Panc1 (cell line): ENCODE measurements around the gene CDC42EP5. TPM values are rescaled to one million over a fixed set of nuclear protein-coding genes. Genes with fewer than 3 reads are reported as not detected.
"Not testable (repeated sequence)": the region's sequence is repeated elsewhere in the genome, so short reads cannot be mapped to it uniquely, and the experiment has no call there.

ENCODE experiments used
- ATAC-seq: fragments of 200-7000 bp; cut with Tn5 transposase; 2 replicates; pipeline ENCODE4 v1.9.1; 2020; ENCODE audit warnings: mild to moderate bottlenecking, moderate library complexity
- BruUV-seq: library from RNA; stranded (reverse); fragments of 400-500 nt; replicated peaks from 2 replicates; lab custom pipeline; 2021; lab: Mats Ljungman, UMichigan
- CTCF ChIA-PET: fragments of 300-600 bp; sonication (Branson Sonifier 250); formaldehyde crosslinking; loops from one replicate; lab custom pipeline; 2022; ENCODE audit warnings: antibody characterized with exemption; lab: Charles Lee
- POLR2A ChIA-PET: fragments of 300-600 bp; sonication (Branson Sonifier 250); formaldehyde crosslinking; loops from one replicate; lab custom pipeline; 2022; ENCODE audit warnings: antibody characterized with exemption; lab: Charles Lee
- DNase-seq: peaks from one replicate; pipeline ENCODE4 v3.0.0-alpha.2; 2010; ENCODE audit warnings: low read depth, low spot score
- H3K27ac ChIP-seq: 2 replicates; pipeline ENCODE4 v1.5.1; 2011; ENCODE audit warnings: mild to moderate bottlenecking, low read length, inconsistent platforms
- H3K27me3 ChIP-seq: fragments of 200-500 bp; sonication (Bioruptor generic); 2 replicates; pipeline ENCODE4 v1.6.0; 2014; ENCODE audit warnings: low read length, inconsistent platforms; ENCODE audit not compliant: control insufficient read depth, insufficient read depth
- H3K36me3 ChIP-seq: fragments of 200-500 bp; sonication (Bioruptor generic); 2 replicates; pipeline ENCODE4 v1.5.1; 2014; ENCODE audit warnings: inconsistent platforms, mild to moderate bottlenecking, low read length, moderate library complexity; ENCODE audit not compliant: control insufficient read depth, insufficient read depth
- H3K4me1 ChIP-seq: 2 replicates; pipeline ENCODE4 v1.5.1; 2011; ENCODE audit warnings: inconsistent platforms, mild to moderate bottlenecking, low read length, moderate library complexity; ENCODE audit not compliant: control insufficient read depth, insufficient read depth
- H3K4me3 ChIP-seq, 2 experiments: 2 replicates each; pipeline ENCODE4 v1.5.1; 2011 to 2012; ENCODE audit warnings: low read depth in 2 of 2, low read length in 2 of 2, mild to moderate bottlenecking in 2 of 2, inconsistent platforms in 1 of 2, moderate library complexity in 1 of 2
- H3K9me3 ChIP-seq: fragments of 200-500 bp; sonication (Bioruptor generic); 2 replicates; pipeline ENCODE4 v1.5.1; 2014; ENCODE audit warnings: low read depth, mild to moderate bottlenecking, inconsistent platforms, low read length, moderate library complexity; ENCODE audit not compliant: control insufficient read depth, insufficient read depth
- CTCF ChIP-seq: fragments of 450-650 bp; IDR thresholded peaks from 2 replicates; pipeline ENCODE4 v1.5.1; 2017; ENCODE audit warnings: mild to moderate bottlenecking
- POLR2AphosphoS5 ChIP-seq: IDR thresholded peaks from 2 replicates; pipeline ENCODE4 v1.6.1; 2012; ENCODE audit warnings: mild to moderate bottlenecking, low read depth, low read length, moderate library complexity
- REST ChIP-seq, 2 experiments: IDR thresholded peaks; 2 replicates each; pipeline ENCODE4 v1.6.1; 2011 to 2012; ENCODE audit warnings: low read depth in 2 of 2, control low read depth in 1 of 2, low read length in 1 of 2, mild to moderate bottlenecking in 1 of 2, moderate library complexity in 1 of 2; ENCODE audit not compliant: insufficient read depth in 1 of 2
- SIN3A ChIP-seq: IDR thresholded peaks from 2 replicates; pipeline ENCODE4 v1.6.1; 2012; ENCODE audit warnings: low read depth, mild to moderate bottlenecking, low read length, moderate library complexity, borderline replicate concordance; ENCODE audit not compliant: insufficient read depth
- TCF7L2 ChIP-seq: IDR thresholded peaks from 2 replicates; pipeline ENCODE4 v1.6.1; 2011; ENCODE audit warnings: mild to moderate bottlenecking, low read depth, low read length, inconsistent platforms
- in situ Hi-C: cut with HindIII; loops from 2 replicates; pipeline ENCODE4 v1.10.0; 2016; ENCODE audit warnings: low sequenced_read_pairs, low pct_unique_long_range_greater_than_20kb
- intact Hi-C: fragments of 100-400 bp; cut with micrococcal nuclease; formaldehyde crosslinking; loops from one replicate; pipeline ENCODE4 v1.10.0; 2022; ENCODE audit not compliant: unreplicated experiment
- total RNA-seq: library from RNA; stranded (reverse); gene quantifications from one replicate; pipeline ENCODE4 v1.2.1, GENCODE V29; 2021; ENCODE audit not compliant: unreplicated experiment

The CDC42EP5 gene
- total RNA-seq, 1 experiment from 2014 or later, result 7.1 TPM

DNA sequence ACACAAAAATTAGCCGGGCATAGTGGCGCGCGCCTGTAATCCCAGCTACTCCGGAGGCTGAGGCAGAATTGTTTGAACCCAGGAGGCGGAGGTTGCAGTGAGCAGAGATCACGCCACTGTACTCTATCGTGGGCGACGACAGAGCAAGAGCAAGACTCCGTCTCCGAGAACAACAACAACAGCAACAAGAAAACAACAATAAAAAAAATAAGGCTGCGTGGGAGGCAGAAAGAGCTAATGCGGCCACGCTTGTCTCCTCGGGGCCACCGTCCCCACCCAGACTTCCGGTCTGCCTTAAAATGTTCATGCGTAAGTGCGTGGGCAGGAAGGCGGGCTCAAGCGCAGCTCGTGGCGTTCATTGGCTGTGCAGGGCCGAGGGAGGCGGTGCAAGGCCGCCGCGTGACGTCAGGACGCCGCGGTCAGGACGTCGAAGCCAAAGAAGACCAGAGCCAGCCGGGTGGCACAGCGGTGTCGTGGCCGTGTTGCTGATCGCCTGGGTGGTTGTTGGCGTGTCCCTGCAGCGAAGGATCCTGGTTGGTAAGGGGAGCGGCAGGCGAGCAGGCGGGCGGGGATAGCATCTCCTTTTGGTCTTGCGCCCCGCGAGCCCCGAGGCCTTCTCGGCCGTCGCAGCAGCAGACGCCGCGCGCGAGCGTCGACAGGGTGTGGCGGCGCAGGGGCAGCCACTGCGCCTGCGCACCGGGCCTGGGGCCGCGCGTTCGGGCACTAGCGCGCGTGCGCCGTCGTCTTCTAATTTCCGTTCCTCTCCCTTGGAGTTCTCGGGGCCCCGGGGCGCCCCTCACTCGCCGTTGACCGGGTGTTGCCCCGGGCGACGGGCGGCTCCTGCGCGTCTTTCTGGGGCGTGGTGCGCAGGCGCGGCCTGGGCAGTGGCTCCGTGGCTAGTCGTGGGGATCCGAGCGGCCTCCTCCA is 24.1 kb downstream of the CDC42EP5 start, which contains the start of gene LENG8:
Gene LENG8, plus strand, starts transcription at position 426 of the 927 bp plus-strand sequence. CDS start 2,146 bp downstream, outside the sequence.
- ATAC-seq, result peak; percentile 97
- intact Hi-C loops, result no loop called here
- Histone ChIP-seq H3K4me3 (peak within 1 kb of the TSS; percentile 85 to 97), H3K4me1 (peaks cover 20% of the 10 kb centered on the region), H3K27me3 (no peaks in the 10 kb centered on the region), H3K9me3 (no peaks in the 10 kb centered on the region), H3K27ac (peak within 1 kb of the TSS; percentile 96), H3K36me3 (peaks cover 28% of the 10 kb centered on the region)
- BruUV-seq, result no TSS peak
- ChIA-PET CTCF (interaction anchor here (1.1 kb wide), 1 partner anchor 10 kb away, joined by 4 read pairs; no protein-coding TSS in a partner anchor), POLR2A (interaction anchor here (0.6 to 2.1 kb wide), 5 partner anchors 11 to 243 kb away, joined by 3 to 20 read pairs (median 6); partner anchors contain the start of gene LENG9)
- TF ChIP-seq SIN3A (peak; percentile 78; the same call in 1 of the 2 replicates), CTCF (no peak), POLR2AphosphoS5 (peak; percentile 99), TCF7L2 (no peak; the same call in 1 of the 2 replicates), REST (IDR thresholded peaks at IDR 0.05; ENCODE audit: insufficient read depth in 1 of 2, low read depth in 2 of 2, low read length in 1 of 2) (peak in 1 of 2 experiments; percentile 70; a peak in 1 of 4 replicates)
- in situ Hi-C loops, result no loop called here
- peak; percentile 94 for DNase-seq

DNA sequence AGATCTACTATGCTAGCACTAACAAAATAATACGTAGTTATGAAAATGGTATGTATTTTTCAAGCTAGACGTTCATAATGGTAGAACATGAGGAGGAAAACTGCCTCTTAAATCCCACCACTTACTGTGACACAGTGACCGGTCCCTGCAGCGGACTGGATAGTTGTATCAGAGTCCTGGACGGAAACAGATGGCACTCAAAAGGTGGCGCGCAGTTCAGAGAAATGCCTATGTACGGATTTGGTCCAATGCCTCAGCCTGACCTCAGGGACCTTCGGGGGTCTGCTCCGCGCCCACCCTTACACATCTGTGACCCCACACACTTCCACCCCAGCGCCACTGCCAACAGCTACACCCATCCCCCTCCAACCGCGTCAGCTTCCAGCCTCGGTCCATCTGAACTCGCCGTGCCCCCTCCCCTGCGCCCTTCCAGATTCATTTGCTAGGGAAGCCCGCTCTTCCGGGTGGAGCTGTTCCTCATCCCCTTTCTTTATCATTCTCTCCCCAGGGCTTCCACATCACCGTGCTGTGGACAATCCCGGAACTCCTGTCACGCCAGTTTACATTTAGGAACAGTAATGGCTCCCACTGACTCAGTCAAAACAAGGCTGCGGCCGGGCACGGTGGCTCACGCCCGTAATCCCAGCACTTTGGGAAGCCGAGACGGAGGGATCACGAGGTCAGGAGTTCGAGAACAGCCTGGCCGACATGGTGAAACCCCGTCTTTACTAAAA is 24.9 kb downstream of the CDC42EP5 start:
- Histone ChIP-seq H3K9me3 (no peaks in the 10 kb centered on the region), H3K4me3 (peak overlapping the region; percentile 85 to 97), H3K27me3 (no peaks in the 10 kb centered on the region), H3K4me1 (peaks cover 20% of the 10 kb centered on the region), H3K27ac (peak overlapping the region; percentile 96), H3K36me3 (peaks cover 21% of the 10 kb centered on the region)
- in situ Hi-C loops (no loop called here), intact Hi-C loops (no loop called here)
- 0 out of 2 replicates have a peak, but pooled peaks have one; percentile 38 for TF ChIP-seq POLR2AphosphoS5
- TF ChIP-seq SIN3A, result peak; percentile 44; the same call in 1 of the 2 replicates
- TF ChIP-seq CTCF, result no peak
- DNase-seq (no peak), ATAC-seq (peak; percentile 53)
- POLR2A ChIA-PET, result interaction anchor here (0.6 to 1.9 kb wide), 5 partner anchors 10 to 579 kb away, joined by 3 to 20 read pairs (median 4); partner anchors contain the start of gene LENG9
- CTCF ChIA-PET, result interaction anchor here (1.1 kb wide), 1 partner anchor 9 kb away, joined by 4 read pairs; no protein-coding TSS in a partner anchor
- BruUV-seq, result no TSS peak

GRCh38 chr19:54446349-54446748 is 26.7 kb downstream of the CDC42EP5 start:
- CTCF ChIA-PET, ATAC-seq, in situ Hi-C loops: not testable (repeated sequence)

More at GRCh38 chr19:54446349-54446748, 26.7 kb downstream of the CDC42EP5 start:
- H3K4me3 ChIP-seq, DNase-seq, H3K27me3 ChIP-seq, H3K9me3 ChIP-seq, POLR2A ChIA-PET, H3K36me3 ChIP-seq, BruUV-seq, H3K27ac ChIP-seq, intact Hi-C loops: not testable (repeated sequence)
- peaks cover 15% of the 10 kb centered on the region for H3K4me1 ChIP-seq
